Body of pancreas (tissue), 4 donors: ENCODE measurements around the gene TTC9C.

Experiments used
- POLR2A ChIP-seq, 3 donors: fragments of 450-650 bp; IDR thresholded peaks; one replicate each; pipeline ENCODE4 v1.6.1; 2016; ENCODE audit warnings: antibody characterized with exemption in 3 of 3, mild to moderate bottlenecking in 2 of 3
- TF ChIP-seq, protein P1 (sequence below), 7 experiments: fragments of 450-650 bp in 4 of 7; fragments of 200-600 bp in 3 of 7; sonication (generic) in 3 of 7; IDR thresholded peaks; one replicate each; pipeline ENCODE4 v1.5.1; 2016 to 2019; ENCODE audit warnings: antibody characterized with exemption in 7 of 7

DNA sequence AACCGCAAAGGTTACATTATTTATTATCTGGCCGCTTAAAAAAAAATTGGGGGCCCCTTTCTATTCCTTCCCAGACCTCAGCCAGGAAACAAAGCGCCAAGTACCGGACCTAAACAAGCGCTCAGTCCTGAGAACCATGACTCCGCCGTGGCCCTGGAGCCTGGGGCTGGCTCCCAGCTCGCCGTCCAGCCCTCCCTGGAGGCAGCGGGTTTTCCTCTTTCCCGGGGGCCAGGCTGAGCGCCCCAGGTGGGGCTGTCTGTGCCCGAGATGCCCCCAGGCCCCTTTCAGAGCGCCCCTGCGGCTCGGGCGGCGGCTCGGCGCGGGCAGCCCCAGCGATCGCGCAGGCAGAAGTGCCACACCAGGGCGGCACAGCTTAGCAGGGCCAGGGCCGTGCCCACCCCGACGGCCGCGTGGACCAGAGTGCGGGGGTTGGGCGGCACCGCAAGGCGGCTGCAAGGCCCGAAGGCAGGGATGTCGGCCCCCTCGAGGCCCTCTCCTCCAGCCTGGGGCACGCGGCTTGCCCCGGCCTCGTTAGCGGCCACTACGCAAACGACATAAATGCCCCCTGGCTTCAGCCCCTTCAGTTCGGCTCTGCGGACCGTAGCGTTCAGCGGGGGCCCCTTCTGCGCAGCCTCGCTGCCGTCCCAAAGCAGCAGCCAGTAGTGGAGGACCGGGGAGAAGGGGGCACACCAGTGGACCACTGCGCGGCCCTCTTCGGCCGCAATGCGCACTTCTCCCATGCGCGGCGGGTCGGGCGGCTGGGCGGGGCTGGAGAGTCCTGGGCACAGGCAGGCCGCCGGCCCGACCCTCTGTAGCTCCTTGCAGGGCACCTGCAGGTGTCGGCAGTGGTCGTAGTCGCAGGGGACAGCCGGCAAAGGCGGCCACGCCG, 40.5 kb upstream of the TTC9C start:
- TF ChIP-seq, protein P1, sequence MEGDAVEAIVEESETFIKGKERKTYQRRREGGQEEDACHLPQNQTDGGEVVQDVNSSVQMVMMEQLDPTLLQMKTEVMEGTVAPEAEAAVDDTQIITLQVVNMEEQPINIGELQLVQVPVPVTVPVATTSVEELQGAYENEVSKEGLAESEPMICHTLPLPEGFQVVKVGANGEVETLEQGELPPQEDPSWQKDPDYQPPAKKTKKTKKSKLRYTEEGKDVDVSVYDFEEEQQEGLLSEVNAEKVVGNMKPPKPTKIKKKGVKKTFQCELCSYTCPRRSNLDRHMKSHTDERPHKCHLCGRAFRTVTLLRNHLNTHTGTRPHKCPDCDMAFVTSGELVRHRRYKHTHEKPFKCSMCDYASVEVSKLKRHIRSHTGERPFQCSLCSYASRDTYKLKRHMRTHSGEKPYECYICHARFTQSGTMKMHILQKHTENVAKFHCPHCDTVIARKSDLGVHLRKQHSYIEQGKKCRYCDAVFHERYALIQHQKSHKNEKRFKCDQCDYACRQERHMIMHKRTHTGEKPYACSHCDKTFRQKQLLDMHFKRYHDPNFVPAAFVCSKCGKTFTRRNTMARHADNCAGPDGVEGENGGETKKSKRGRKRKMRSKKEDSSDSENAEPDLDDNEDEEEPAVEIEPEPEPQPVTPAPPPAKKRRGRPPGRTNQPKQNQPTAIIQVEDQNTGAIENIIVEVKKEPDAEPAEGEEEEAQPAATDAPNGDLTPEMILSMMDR (IDR thresholded peaks at IDR 0.05), result no peak
- no peak for TF ChIP-seq POLR2A (IDR thresholded peaks at IDR 0.05)
